ENCODE measurements around the gene HDAC5. TPM values are rescaled to one million over a fixed set of nuclear protein-coding genes. Genes with fewer than 3 reads are reported as not detected.
A peak's percentile ranks its signal among the peaks of the same experiment; 100 is the strongest.

The HDAC5 gene
- total and polyA plus RNA-seq, 2 experiments from 2014 or later = 28.5 to 98.7 TPM

GRCh38 chr17:44066204-44066930 lies 57.1 kb downstream of the HDAC5 start, which contains the start of gene LSM12:
Gene LSM12, minus strand, starts transcription at chr17:44066671. Its CDS starts 84 bp downstream, at chr17:44066587.
- 1 to 2% methylated on average over 56 to 65 of the region's 65 CpGs for WGBS, 2 experiments (ENCODE audit: low coverage in 1 of 2, low lambda C conversion rate in 2 of 2, missing lambda C conversion rate in 2 of 2)
- in situ Hi-C loops (cut with MboI) = no loop called here
- H2AFZ ChIP-seq = peak within 1 kb of the TSS; percentile 88

GRCh38 chr17:44065668-44066203 lies 57.7 kb downstream of the HDAC5 start:
- Histone ChIP-seq H3K4me2 (ENCODE audit: unreplicated experiment) (peak overlapping the region; percentile 97), H3K4me3 (peak overlapping the region; percentile 100), H2AFZ (peak overlapping the region; percentile 88), H3K9ac (peak overlapping the region; percentile 99), H3K79me2 (ENCODE audit: insufficient read depth) (peaks cover 71% of the 10 kb centered on the region), H3K9me3 (ENCODE audit: low read depth) (no peaks in the 10 kb centered on the region), H3K27ac (peak overlapping the region; percentile 95), H3K36me3 (ENCODE audit: low read depth) (peaks cover 14% of the 10 kb centered on the region), H3F3A (ENCODE audit: insufficient read depth) (peaks cover 42% of the 10 kb centered on the region), H3K9me2 (ENCODE audit: insufficient read depth) (no peaks in the 10 kb centered on the region), H4K20me1 (ENCODE audit: insufficient read depth) (no peaks in the 10 kb centered on the region), H3K4me1 (ENCODE audit: insufficient read depth) (peaks cover 30% of the 10 kb centered on the region), H3K27me3 (replicated peaks; ENCODE audit: insufficient read depth) (no peaks in the 10 kb centered on the region)
- TF ChIP-seq EZH2 (IDR thresholded peaks at IDR 0.05; ENCODE audit: insufficient read depth, poor library complexity, severe bottlenecking) (no peak), EZH2phosphoT487 (IDR thresholded peaks at IDR 0.05; ENCODE audit: insufficient read depth, low read depth) (no peak)
- WGBS, 2 experiments (ENCODE audit: low coverage in 1 of 2, low lambda C conversion rate in 2 of 2, missing lambda C conversion rate in 2 of 2) = 1 to 3% methylated on average over 6 to 9 of the region's 9 CpGs
- peak; percentile 53 for DNase-seq
- in situ Hi-C loops (cut with MboI) = no loop called here

More at GRCh38 chr17:44066204-44066930, 57.1 kb downstream of the HDAC5 start, which contains the start of gene LSM12:
- peak within 1 kb of the TSS; percentile 97 for H3K4me2 ChIP-seq (ENCODE audit: unreplicated experiment)
- peaks cover 40% of the 10 kb centered on the region for H3F3A ChIP-seq (ENCODE audit: insufficient read depth)
- peaks cover 10% of the 10 kb centered on the region for H3K36me3 ChIP-seq (ENCODE audit: low read depth)
- TF ChIP-seq EZH2 (IDR thresholded peaks at IDR 0.05; ENCODE audit: insufficient read depth, poor library complexity, severe bottlenecking) = no peak
- TF ChIP-seq EZH2phosphoT487 (IDR thresholded peaks at IDR 0.05; ENCODE audit: insufficient read depth, low read depth) = no peak
- no peaks in the 10 kb centered on the region for H3K9me2 ChIP-seq (ENCODE audit: insufficient read depth)
- peak within 1 kb of the TSS; percentile 99 for H3K9ac ChIP-seq
- peak; percentile 94 for DNase-seq
- peaks cover 65% of the 10 kb centered on the region for H3K79me2 ChIP-seq (ENCODE audit: insufficient read depth)
- H3K4me3 ChIP-seq = peak within 1 kb of the TSS; percentile 100
- H3K27me3 ChIP-seq (replicated peaks; ENCODE audit: insufficient read depth) = no peaks in the 10 kb centered on the region
- no peaks in the 10 kb centered on the region for H3K9me3 ChIP-seq (ENCODE audit: low read depth)
- no peaks in the 10 kb centered on the region for H4K20me1 ChIP-seq (ENCODE audit: insufficient read depth)
- peak within 1 kb of the TSS; percentile 95 for H3K27ac ChIP-seq
- H3K4me1 ChIP-seq (ENCODE audit: insufficient read depth) = peaks cover 23% of the 10 kb centered on the region

DNA sequence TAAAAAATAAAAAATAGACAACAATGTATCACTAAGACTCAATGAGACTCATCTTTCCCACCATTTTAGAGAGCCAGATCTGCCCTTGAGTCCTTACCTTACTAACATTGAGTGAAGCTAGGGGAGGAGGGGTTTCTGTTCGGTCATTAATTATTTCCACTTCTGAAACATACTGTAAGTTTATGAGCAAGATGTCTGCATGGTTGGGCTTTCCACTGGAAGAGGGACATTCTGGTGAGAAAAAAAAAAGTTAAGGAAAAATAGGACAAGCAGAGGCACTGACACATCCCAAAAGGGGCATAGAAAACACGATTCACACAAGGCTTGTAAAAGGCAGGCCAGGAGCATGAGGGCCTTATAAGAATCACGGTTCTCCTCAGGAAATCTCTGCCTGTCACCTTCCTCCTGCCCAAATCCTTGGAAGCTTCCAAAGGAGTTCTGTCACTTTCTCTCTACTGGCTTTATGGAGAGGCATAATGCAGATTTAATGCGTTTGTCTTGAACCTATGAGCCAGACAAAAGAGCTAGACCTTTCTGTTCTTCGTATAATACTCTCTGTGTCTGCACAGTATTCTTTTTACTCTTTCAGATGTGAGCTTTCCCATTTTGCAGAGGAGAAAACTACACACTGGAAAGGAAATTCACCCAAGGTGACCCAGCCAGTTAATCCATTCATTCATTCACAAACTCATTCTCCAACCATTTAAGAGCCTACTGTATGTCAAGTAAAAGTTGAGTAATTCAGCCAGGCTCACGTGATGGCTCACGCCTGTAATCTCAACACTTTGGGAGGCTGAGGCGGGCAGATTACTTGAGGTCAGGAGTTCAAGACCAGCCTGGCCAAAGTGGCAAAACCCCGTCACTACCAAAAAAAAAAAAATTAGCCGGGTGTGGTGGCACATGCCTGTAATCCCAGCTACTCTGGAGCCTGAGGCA lies 59.5 kb downstream of the HDAC5 start:
- no peak for DNase-seq
- no peak overlapping the region for H3K27ac ChIP-seq
- H3K4me2 ChIP-seq (ENCODE audit: unreplicated experiment) = no peak overlapping the region
- TF ChIP-seq EZH2 (IDR thresholded peaks at IDR 0.05; ENCODE audit: insufficient read depth, poor library complexity, severe bottlenecking) (no peak), EZH2phosphoT487 (IDR thresholded peaks at IDR 0.05; ENCODE audit: insufficient read depth, low read depth) (no peak)
- H3K9me2 ChIP-seq (ENCODE audit: insufficient read depth) = no peaks in the 10 kb centered on the region
- H3K4me1 ChIP-seq (ENCODE audit: insufficient read depth) = peaks cover 25% of the 10 kb centered on the region
- H3K27me3 ChIP-seq (replicated peaks; ENCODE audit: insufficient read depth) = no peaks in the 10 kb centered on the region
- in situ Hi-C loops (cut with MboI) = no loop called here
- no peak overlapping the region for H2AFZ ChIP-seq
- peaks cover 27% of the 10 kb centered on the region for H3K36me3 ChIP-seq (ENCODE audit: low read depth)
- peaks cover 46% of the 10 kb centered on the region for H3F3A ChIP-seq (ENCODE audit: insufficient read depth)
- no peaks in the 10 kb centered on the region for H3K9me3 ChIP-seq (ENCODE audit: low read depth)
- peaks cover 89% of the 10 kb centered on the region for H3K79me2 ChIP-seq (ENCODE audit: insufficient read depth)
- H4K20me1 ChIP-seq (ENCODE audit: insufficient read depth) = no peaks in the 10 kb centered on the region
- no peak overlapping the region for H3K4me3 ChIP-seq
- 73% methylated on average over 10 of the region's 10 CpGs for WGBS, 2 experiments (ENCODE audit: low coverage in 1 of 2, low lambda C conversion rate in 2 of 2, missing lambda C conversion rate in 2 of 2)
- H3K9ac ChIP-seq = no peak overlapping the region

GRCh38 chr17:44062871-44063270 lies 60.6 kb downstream of the HDAC5 start:
- in situ Hi-C loops (cut with MboI) = no loop called here
- no peak overlapping the region for H3K4me3 ChIP-seq
- peaks cover 35% of the 10 kb centered on the region for H3K36me3 ChIP-seq (ENCODE audit: low read depth)

More at GRCh38 chr17:44062871-44063270, 60.6 kb downstream of the HDAC5 start:
- no peak for DNase-seq
- TF ChIP-seq EZH2 (IDR thresholded peaks at IDR 0.05; ENCODE audit: insufficient read depth, poor library complexity, severe bottlenecking) (no peak), EZH2phosphoT487 (IDR thresholded peaks at IDR 0.05; ENCODE audit: insufficient read depth, low read depth) (no peak)
- Histone ChIP-seq H3K4me2 (ENCODE audit: unreplicated experiment) (no peak overlapping the region), H3K79me2 (ENCODE audit: insufficient read depth) (peaks cover 99% of the 10 kb centered on the region), H2AFZ (no peak overlapping the region), H3K4me1 (ENCODE audit: insufficient read depth) (peaks cover 25% of the 10 kb centered on the region), H4K20me1 (ENCODE audit: insufficient read depth) (no peaks in the 10 kb centered on the region), H3K9me2 (ENCODE audit: insufficient read depth) (no peaks in the 10 kb centered on the region), H3K27ac (no peak overlapping the region), H3K27me3 (replicated peaks; ENCODE audit: insufficient read depth) (no peaks in the 10 kb centered on the region), H3F3A (ENCODE audit: insufficient read depth) (peaks cover 46% of the 10 kb centered on the region), H3K9ac (no peak overlapping the region), H3K9me3 (ENCODE audit: low read depth) (no peaks in the 10 kb centered on the region)
- WGBS, 2 experiments (ENCODE audit: low coverage in 1 of 2, low lambda C conversion rate in 2 of 2, missing lambda C conversion rate in 2 of 2) = 92 to 94% methylated on average over 15 of the region's 15 CpGs
